Karpas-422 (cell line): ENCODE data around the gene FAM50A. TPM values are rescaled to one million over a fixed set of nuclear protein-coding genes. Genes with fewer than 3 reads are reported as not detected.

Source experiments
- DNase-seq: peaks from one replicate; pipeline ENCODE4 v3.0.0-alpha.2; 2015
- H2AFZ ChIP-seq: fragments of 200-600 bp; sonication (generic); 2 replicates; pipeline ENCODE4 v1.6.1; 2014; ENCODE audit warnings: antibody characterized with exemption, low read length, mixed read lengths
- H3K27ac ChIP-seq: fragments of 200-600 bp; sonication (generic); 2 replicates; pipeline ENCODE4 v1.5.1; 2014; ENCODE audit warnings: mild to moderate bottlenecking, low read length, moderate library complexity
- H3K27me3 ChIP-seq: fragments of 200-600 bp; sonication (generic); 2 replicates; pipeline ENCODE4 v1.6.1; 2014; ENCODE audit warnings: low read length, mixed read lengths
- H3K36me3 ChIP-seq: fragments of 200-600 bp; sonication (generic); 2 replicates; pipeline ENCODE4 v1.6.1; 2014; ENCODE audit warnings: low read length, mixed read lengths; ENCODE audit not compliant: insufficient read depth
- H3K4me1 ChIP-seq: fragments of 200-600 bp; sonication (generic); 2 replicates; pipeline ENCODE4 v1.6.1; 2014; ENCODE audit warnings: mild to moderate bottlenecking, low read length, mixed read lengths
- H3K4me2 ChIP-seq: fragments of 200-600 bp; sonication (generic); 2 replicates; pipeline ENCODE4 v1.6.1; 2014; ENCODE audit warnings: low read length, low read depth, mild to moderate bottlenecking; ENCODE audit not compliant: poor library complexity, severe bottlenecking
- H3K4me3 ChIP-seq: fragments of 200-600 bp; sonication (generic); 2 replicates; pipeline ENCODE4 v1.5.1; 2014; ENCODE audit warnings: mild to moderate bottlenecking, antibody characterized with exemption, low read length, mixed read lengths
- H3K79me2 ChIP-seq: fragments of 200-600 bp; sonication (generic); 2 replicates; pipeline ENCODE4 v1.6.1; 2014; ENCODE audit warnings: mild to moderate bottlenecking, low read length, mixed read lengths
- H3K9ac ChIP-seq: fragments of 200-600 bp; sonication (generic); 2 replicates; pipeline ENCODE4 v1.6.0; 2014; ENCODE audit warnings: low read length
- H3K9me2 ChIP-seq: fragments of 200-600 bp; sonication (generic), shearing (Covaris generic); replicated peaks from 2 replicates; pipeline ENCODE4 v1.6.0; 2014; ENCODE audit warnings: mild to moderate bottlenecking, low read length, moderate library complexity; ENCODE audit not compliant: insufficient read depth
- H3K9me3 ChIP-seq: fragments of 300-700, 200-600 bp; sonication (generic); 2 replicates; pipeline ENCODE4 v1.6.1; 2014; ENCODE audit warnings: low read length, mixed read lengths
- H4K20me1 ChIP-seq: fragments of 200-600 bp; sonication (generic); 2 replicates; pipeline ENCODE4 v1.6.1; 2014; ENCODE audit warnings: mild to moderate bottlenecking, antibody characterized with exemption, low read length, low read depth; ENCODE audit not compliant: insufficient read depth
- total RNA-seq: library from RNA; depleted of rRNA; stranded (reverse); fragments of >200 nt; shearing (Covaris generic); gene quantifications from 2 replicates; pipeline ENCODE4 v1.2.3, GENCODE V29; 2014; ENCODE audit warnings: low replicate concordance

The FAM50A gene
- total RNA-seq, 1 experiment from 2014 or later = 18.9 TPM

DNA sequence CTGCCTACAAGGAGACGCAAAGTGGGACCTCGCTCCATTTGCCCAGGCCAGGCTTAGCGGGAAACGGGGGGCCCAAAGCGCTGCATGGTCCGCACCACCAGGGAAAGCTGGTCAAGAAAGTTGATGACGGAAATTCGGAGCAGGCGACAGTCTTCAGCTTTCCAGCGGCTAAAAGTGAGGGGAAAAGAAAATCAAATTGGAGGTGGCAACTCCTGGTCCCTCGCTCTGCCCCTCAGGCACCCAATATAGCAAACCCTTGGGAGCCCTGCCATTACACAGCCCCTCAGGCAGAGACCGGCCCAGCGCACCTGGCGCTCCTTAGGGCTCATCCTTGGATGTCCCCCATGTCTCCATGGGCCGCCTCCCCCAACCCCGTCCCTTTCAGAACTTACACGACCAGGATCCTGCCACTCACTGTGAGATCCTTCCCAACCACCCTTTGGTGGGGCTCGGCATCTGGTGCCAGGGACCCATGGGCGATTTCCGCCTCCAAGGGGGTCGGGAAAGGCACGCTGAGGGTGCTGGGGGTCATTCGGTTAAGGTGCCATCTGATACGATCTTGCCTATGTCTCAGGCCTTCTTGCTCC, 34.0 kb downstream of the FAM50A start:
- H3K79me2 ChIP-seq = no peaks in the 10 kb centered on the region; the same call in 1 of the 2 replicates
- H3K9me2 ChIP-seq = no peaks in the 10 kb centered on the region
- no peaks in the 10 kb centered on the region for H3K36me3 ChIP-seq
- H3K27me3 ChIP-seq = no peaks in the 10 kb centered on the region
- H3K9me3 ChIP-seq = no peaks in the 10 kb centered on the region
- H3K4me2 ChIP-seq = peak overlapping the region; percentile 68
- H3K4me1 ChIP-seq = peaks cover 35% of the 10 kb centered on the region
- H3K4me3 ChIP-seq = peak overlapping the region; percentile 74
- H2AFZ ChIP-seq = no peak overlapping the region
- H3K27ac ChIP-seq = no peak overlapping the region
- no peak for DNase-seq
- peak overlapping the region; percentile 79 for H3K9ac ChIP-seq
- H4K20me1 ChIP-seq = no peaks in the 10 kb centered on the region

DNA sequence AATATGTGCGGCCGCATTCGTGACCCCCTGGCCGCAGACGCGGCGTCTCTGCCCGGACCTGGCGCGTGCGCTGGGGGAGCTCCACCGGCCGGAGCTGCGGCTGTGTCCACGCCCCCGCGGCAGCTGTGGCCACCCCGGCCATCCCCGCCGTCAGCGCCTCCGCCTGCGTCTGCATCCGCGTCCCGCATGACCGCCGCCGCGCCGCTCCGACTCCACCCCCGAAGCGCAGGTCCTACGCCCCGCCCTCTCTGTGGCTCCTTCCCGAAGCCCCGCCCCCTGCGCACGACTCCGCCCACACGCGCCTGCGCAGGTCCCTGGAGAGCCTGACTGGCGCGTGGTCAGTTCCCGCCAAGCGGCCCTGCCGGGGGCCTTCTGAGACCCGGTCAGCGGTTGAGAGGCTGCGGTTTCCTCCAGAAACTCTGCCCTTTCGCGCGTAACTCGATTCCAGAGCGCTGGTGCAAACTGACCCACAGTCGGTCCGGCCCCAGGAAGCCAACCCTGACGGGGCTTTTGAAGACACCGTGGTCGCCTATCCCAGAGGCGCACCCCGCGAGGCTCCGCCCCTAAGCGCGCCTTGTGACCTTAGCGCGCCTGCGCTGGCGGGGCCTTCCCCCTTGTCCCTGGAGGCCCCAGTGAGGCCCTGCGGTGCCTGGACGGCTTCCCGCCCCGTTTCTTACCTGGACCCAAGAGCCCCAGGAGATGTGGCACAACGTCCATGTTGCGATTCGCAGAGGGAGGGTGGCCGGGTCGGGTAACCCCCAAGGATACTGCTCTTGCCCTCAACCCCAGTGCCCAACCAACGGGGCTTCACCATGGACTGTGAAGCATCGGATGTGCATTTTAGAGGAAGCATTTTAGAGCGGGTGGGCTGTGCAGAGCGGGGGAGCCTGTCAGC, 35.0 kb downstream of the FAM50A start, which contains the start of gene LAGE3:
LAGE3 (minus strand) TSS at position 554 of the 895 bp plus-strand sequence; CDS start at position 188, 366 bp downstream.
- Histone ChIP-seq H3K9ac (peak within 1 kb of the TSS; percentile 79), H3K4me3 (peak within 1 kb of the TSS; percentile 74), H3K4me2 (peak within 1 kb of the TSS; percentile 68), H3K4me1 (peaks cover 45% of the 10 kb centered on the region), H3K27ac (peak within 1 kb of the TSS; percentile 82), H3K27me3 (no peaks in the 10 kb centered on the region), H2AFZ (no peak within 1 kb of the TSS; the same call in 1 of the 2 replicates), H3K9me3 (no peaks in the 10 kb centered on the region), H3K79me2 (no peaks in the 10 kb centered on the region; the same call in 1 of the 2 replicates), H3K9me2 (no peaks in the 10 kb centered on the region), H3K36me3 (no peaks in the 10 kb centered on the region), H4K20me1 (no peaks in the 10 kb centered on the region)
- DNase-seq = peak; percentile 94

DNA sequence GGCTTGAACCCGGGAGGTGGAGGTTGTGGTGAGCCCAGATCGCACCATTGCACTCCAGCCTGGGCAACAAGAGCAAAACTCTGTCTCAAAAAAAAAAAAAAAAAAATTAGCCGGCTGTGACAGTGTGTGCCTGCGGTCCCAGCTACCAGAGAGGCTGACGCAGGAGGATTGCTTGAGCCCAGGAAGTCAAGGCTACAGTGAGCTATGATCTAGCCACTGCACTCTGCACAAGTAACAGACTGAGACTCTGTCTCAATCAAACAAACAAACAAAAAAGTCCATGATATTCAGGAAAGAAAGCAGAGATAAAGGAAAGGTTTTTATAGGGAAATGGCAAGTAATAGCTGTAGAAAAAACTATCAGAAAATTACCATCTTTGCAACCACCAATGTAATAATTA, 37.3 kb downstream of the FAM50A start:
- DNase-seq = no peak
- Histone ChIP-seq H3K4me3 (no peak overlapping the region), H3K9me3 (no peaks in the 10 kb centered on the region), H4K20me1 (no peaks in the 10 kb centered on the region), H3K27ac (0 out of 2 replicates have a peak overlapping the region, but pooled peaks have one; percentile 34), H3K9me2 (no peaks in the 10 kb centered on the region), H2AFZ (no peak overlapping the region), H3K9ac (no peak overlapping the region), H3K79me2 (peaks cover 18% of the 10 kb centered on the region), H3K4me2 (no peak overlapping the region), H3K27me3 (no peaks in the 10 kb centered on the region), H3K4me1 (peaks cover 62% of the 10 kb centered on the region), H3K36me3 (peaks cover 4% of the 10 kb centered on the region; the same call in 1 of the 2 replicates)

DNA sequence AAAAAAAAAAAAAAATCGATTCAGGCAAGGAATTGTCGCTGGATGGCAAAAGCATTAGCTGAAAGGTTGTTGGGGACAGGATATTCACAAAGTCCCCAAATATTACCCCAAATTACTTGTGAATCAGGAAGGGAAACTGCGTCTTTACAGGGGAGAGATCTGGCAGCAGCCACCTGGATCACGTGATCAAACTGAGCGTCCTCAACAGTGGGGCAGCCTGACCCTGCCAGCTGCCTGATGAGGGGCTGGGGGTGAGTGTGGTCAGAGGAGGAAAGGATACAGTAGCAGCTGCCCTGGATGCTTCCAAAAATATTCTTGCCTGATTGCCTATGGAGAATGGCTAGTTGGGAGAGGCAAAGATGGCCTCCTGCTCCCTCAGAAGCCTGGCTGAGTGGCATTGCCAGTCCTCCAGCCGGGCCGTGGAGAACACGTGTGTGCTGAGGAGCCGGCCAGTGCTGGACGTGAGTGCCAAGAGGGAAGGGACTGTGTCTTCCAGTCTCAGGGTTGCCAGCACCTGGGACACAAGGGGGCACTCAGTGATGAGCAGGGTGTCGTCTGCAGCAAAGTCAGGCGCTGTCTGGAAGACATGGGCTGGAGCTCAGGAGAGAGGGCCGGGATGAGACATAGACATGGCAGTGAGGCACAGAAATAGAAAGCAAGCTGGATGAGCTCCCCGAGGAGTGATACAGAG, 38.1 kb downstream of the FAM50A start:
- Histone ChIP-seq H3K36me3 (peaks cover 4% of the 10 kb centered on the region; the same call in 1 of the 2 replicates), H3K4me1 (peaks cover 62% of the 10 kb centered on the region), H3K9ac (no peak overlapping the region; the same call in 1 of the 2 replicates), H3K4me2 (peak overlapping the region; percentile 20), H3K27me3 (no peaks in the 10 kb centered on the region), H2AFZ (peak overlapping the region; percentile 56; the same call in 1 of the 2 replicates), H3K9me3 (no peaks in the 10 kb centered on the region), H4K20me1 (no peaks in the 10 kb centered on the region), H3K27ac (peak overlapping the region; percentile 43; the same call in 1 of the 2 replicates), H3K79me2 (peaks cover 18% of the 10 kb centered on the region), H3K9me2 (no peaks in the 10 kb centered on the region), H3K4me3 (no peak overlapping the region)
- no peak for DNase-seq

- Histone ChIP-seq H3K36me3 (peaks cover 4% of the 10 kb centered on the region; the same call in 1 of the 2 replicates), H3K9me2 (no peaks in the 10 kb centered on the region), H3K4me2 (no peak overlapping the region), H3K9ac (peak overlapping the region; percentile 38; the same call in 1 of the 2 replicates), H3K27ac (peak overlapping the region; percentile 43), H4K20me1 (no peaks in the 10 kb centered on the region), H3K79me2 (peaks cover 18% of the 10 kb centered on the region), H3K27me3 (no peaks in the 10 kb centered on the region), H2AFZ (no peak overlapping the region), H3K9me3 (no peaks in the 10 kb centered on the region), H3K4me1 (peaks cover 64% of the 10 kb centered on the region), H3K4me3 (no peak overlapping the region)
- no peak for DNase-seq
Observed at GRCh38 chrX:154482786-154483185, 38.8 kb downstream of the FAM50A start.

DNA sequence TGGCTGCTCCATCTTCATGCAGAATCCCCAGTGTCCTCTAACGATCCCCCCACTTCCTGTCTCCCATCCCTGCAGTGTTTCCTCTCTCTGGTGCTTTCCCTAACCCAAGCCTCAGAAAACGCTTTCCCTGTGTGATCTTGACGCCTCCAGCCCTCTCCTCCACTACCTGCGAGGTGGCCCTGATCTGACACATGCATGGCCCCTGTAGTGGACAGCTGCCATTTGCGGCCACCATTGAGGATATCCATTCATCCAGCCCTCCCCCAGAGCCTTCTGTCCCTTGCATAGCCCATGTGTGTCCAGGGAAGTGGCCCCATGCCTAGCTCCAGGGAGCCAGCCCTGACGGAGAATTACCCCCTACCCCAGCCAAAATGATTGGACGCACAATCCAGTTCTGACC, 39.4 kb downstream of the FAM50A start:
- H3K9me2 ChIP-seq = no peaks in the 10 kb centered on the region
- H2AFZ ChIP-seq = no peak overlapping the region
- peaks cover 21% of the 10 kb centered on the region for H3K79me2 ChIP-seq
- no peak overlapping the region for H3K9ac ChIP-seq
- H3K4me2 ChIP-seq = no peak overlapping the region
- H3K4me1 ChIP-seq = peaks cover 63% of the 10 kb centered on the region
- H3K9me3 ChIP-seq = no peaks in the 10 kb centered on the region
- DNase-seq = no peak
- no peak overlapping the region for H3K27ac ChIP-seq
- no peaks in the 10 kb centered on the region for H3K27me3 ChIP-seq
- peaks cover 4% of the 10 kb centered on the region; the same call in 1 of the 2 replicates for H3K36me3 ChIP-seq
- H3K4me3 ChIP-seq = no peak overlapping the region
- H4K20me1 ChIP-seq = no peaks in the 10 kb centered on the region

GRCh38 chrX:154484255-154485149, 40.6 kb downstream of the FAM50A start:
- DNase-seq = no peak
- Histone ChIP-seq H3K4me3 (0 out of 2 replicates have a peak overlapping the region, but pooled peaks have one; percentile 78), H3K27ac (no peak overlapping the region), H3K4me2 (peak overlapping the region; percentile 81), H4K20me1 (no peaks in the 10 kb centered on the region), H2AFZ (no peak overlapping the region), H3K4me1 (peaks cover 71% of the 10 kb centered on the region), H3K9me3 (no peaks in the 10 kb centered on the region), H3K27me3 (no peaks in the 10 kb centered on the region), H3K36me3 (peaks cover 4% of the 10 kb centered on the region; the same call in 1 of the 2 replicates), H3K9me2 (no peaks in the 10 kb centered on the region), H3K79me2 (peaks cover 26% of the 10 kb centered on the region), H3K9ac (no peak overlapping the region)
